ENCODE measurements around the gene RNGTT. TPM values are rescaled to one million over a fixed set of nuclear protein-coding genes. Genes with fewer than 3 reads are reported as not detected.

Gene RNGTT
- total and polyA plus RNA-seq, 10 of the 15 experiments (the other 5 are each of a cell fraction or from before 2014, with no cell fraction given) = 7.7 to 30.4 (median 22.2) TPM

DNA sequence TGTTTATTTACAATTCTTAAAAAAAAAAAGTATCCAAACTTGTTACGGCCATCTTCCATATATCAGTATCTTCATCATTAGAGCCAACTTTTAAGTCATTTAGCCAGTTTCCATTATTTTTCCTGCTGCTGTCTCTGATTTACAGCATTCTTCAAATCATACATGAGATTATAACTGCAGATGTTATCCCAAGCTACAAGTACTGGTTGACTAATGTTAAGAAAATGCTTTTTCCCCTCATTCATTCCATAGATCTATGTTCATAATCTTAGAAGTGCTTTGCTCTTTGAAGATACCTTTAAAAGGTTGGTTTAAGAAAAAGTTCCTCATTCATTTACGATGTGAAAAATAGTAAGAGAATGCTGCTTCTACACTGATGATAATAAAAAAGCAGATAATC, 158.7 kb downstream of the RNGTT start:
- Histone ChIP-seq H3K79me2 (ENCODE audit: control insufficient read depth, insufficient read depth, low read length) (no peaks in the 10 kb centered on the region), H2AFZ (ENCODE audit: control insufficient read depth, low read depth, low read length) (no peak overlapping the region), H3K4me3 (no peak overlapping the region), H3K9me3 (replicated peaks; ENCODE audit: control insufficient read depth, insufficient read depth, low read length) (peaks cover 5% of the 10 kb centered on the region), H3K9ac (ENCODE audit: control insufficient read depth, insufficient read depth, low read length) (no peak overlapping the region), H3K36me3 (ENCODE audit: control insufficient read depth in 2 of 2, insufficient read depth in 2 of 2, low read length in 1 of 2) (peaks cover 3 to 9% of the 10 kb centered on the region in 2 experiments; a peak in 2 of 4 replicates), H3K27me3 (replicated peaks in 1 of 2; ENCODE audit: control insufficient read depth in 2 of 2, insufficient read depth in 2 of 2, low read length in 1 of 2) (no peaks in the 10 kb centered on the region), H3K27ac (ENCODE audit: control insufficient read depth, insufficient read depth) (no peak overlapping the region), H3K4me1 (ENCODE audit: control insufficient read depth, insufficient read depth, low read length) (no peaks in the 10 kb centered on the region), H4K20me1 (ENCODE audit: control insufficient read depth, insufficient read depth) (no peaks in the 10 kb centered on the region), H3K4me2 (ENCODE audit: control insufficient read depth, insufficient read depth) (no peak overlapping the region)
- POLR2A ChIA-PET = interaction anchor here (0.6 kb wide), 1 partner anchor 75 kb away, joined by 4 read pairs; no protein-coding TSS in a partner anchor
- TF ChIP-seq ESRRA (IDR thresholded peaks at IDR 0.05; ENCODE audit: low read length) = no peak
- no peak for TF ChIP-seq JUND (IDR thresholded peaks at IDR 0.05; ENCODE audit: low read depth, low read length)
- DNase-seq (ENCODE audit: low read depth, low spot score) (no peak), FAIRE-seq (no peak), ATAC-seq (no peak)
- SMC1A ChIA-PET (ENCODE audit: uncharacterized antibody, unreplicated experiment) = no interaction called here
- intact Hi-C loops (cut with micrococcal nuclease; ENCODE audit: unreplicated experiment) (no loop called here), in situ Hi-C loops (cut with MboI) (no loop called here)
- CTCF ChIA-PET = no interaction called here
- BruUV-seq (replicated peaks) = no TSS peak
- RAD21 ChIA-PET (ENCODE audit: unreplicated experiment) = no interaction called here
- WGBS (ENCODE audit: insufficient coverage, insufficient replicate concordance, low lambda C conversion rate, missing lambda C conversion rate) = 95% methylated on average over 2 of the region's 2 CpGs

GRCh38 chr6:88785478-88785877, 177.9 kb downstream of the RNGTT start:
- BruUV-seq (replicated peaks) = no TSS peak
- no peaks in the 10 kb centered on the region for H3K79me2 ChIP-seq (ENCODE audit: control insufficient read depth, insufficient read depth, low read length)
- in situ Hi-C loops (cut with MboI) (no loop called here), intact Hi-C loops (cut with micrococcal nuclease; ENCODE audit: unreplicated experiment) (loop anchor here (10.0 kb wide), 1 partner anchor 951 kb away; no protein-coding TSS in a partner anchor)
- POLR2A ChIA-PET = interaction anchor here (0.5 kb wide), 1 partner anchor 1405 kb away, joined by 3 read pairs; no protein-coding TSS in a partner anchor
- RAD21 ChIA-PET (ENCODE audit: unreplicated experiment) = interaction anchor here (0.9 to 1.8 kb wide), 5 partner anchors 10 to 1392 kb away, joined by 3 to 4 read pairs (median 3); no protein-coding TSS in a partner anchor
- H4K20me1 ChIP-seq (ENCODE audit: control insufficient read depth, insufficient read depth) = no peaks in the 10 kb centered on the region
- ATAC-seq = no peak
- H3K27ac ChIP-seq (ENCODE audit: control insufficient read depth, insufficient read depth) = no peak overlapping the region
- no peak overlapping the region for H3K9ac ChIP-seq (ENCODE audit: control insufficient read depth, insufficient read depth, low read length)
- SMC1A ChIA-PET (ENCODE audit: uncharacterized antibody, unreplicated experiment) = interaction anchor here (1.0 to 3.0 kb wide), 6 partner anchors 9 to 607 kb away, joined by 3 to 6 read pairs (median 3); no protein-coding TSS in a partner anchor
- no peak overlapping the region for H3K4me2 ChIP-seq (ENCODE audit: control insufficient read depth, insufficient read depth)
- no peaks in the 10 kb centered on the region for H3K4me1 ChIP-seq (ENCODE audit: control insufficient read depth, insufficient read depth, low read length)
- DNase-seq (ENCODE audit: low read depth, low spot score) = no peak
- no peaks in the 10 kb centered on the region for H3K27me3 ChIP-seq (replicated peaks in 1 of 2; ENCODE audit: control insufficient read depth in 2 of 2, insufficient read depth in 2 of 2, low read length in 1 of 2)
- H3K4me3 ChIP-seq = no peak overlapping the region
- CTCF ChIA-PET = interaction anchor here (0.6 to 1.9 kb wide), 9 partner anchors 9 to 856 kb away, joined by 3 to 8 read pairs (median 3); no protein-coding TSS in a partner anchor
- H3K36me3 ChIP-seq (ENCODE audit: control insufficient read depth in 2 of 2, insufficient read depth in 2 of 2, low read length in 1 of 2) = peaks cover 0 to 4% of the 10 kb centered on the region in 2 experiments; a peak in 2 of 4 replicates
- FAIRE-seq = no peak
- H2AFZ ChIP-seq (ENCODE audit: control insufficient read depth, low read depth, low read length) = no peak overlapping the region
- peaks cover 3% of the 10 kb centered on the region; the same call in 2 of the 3 replicates for H3K9me3 ChIP-seq (replicated peaks; ENCODE audit: control insufficient read depth, insufficient read depth, low read length)
- TF ChIP-seq CREM (IDR thresholded peaks at IDR 0.05; ENCODE audit: low read depth) = no peak
- no peak for TF ChIP-seq BCL11A (IDR thresholded peaks at IDR 0.05; ENCODE audit: low read depth, low read length)
- TF ChIP-seq ZSCAN29 (IDR thresholded peaks at IDR 0.05) = no peak
- TF ChIP-seq, protein P1, sequence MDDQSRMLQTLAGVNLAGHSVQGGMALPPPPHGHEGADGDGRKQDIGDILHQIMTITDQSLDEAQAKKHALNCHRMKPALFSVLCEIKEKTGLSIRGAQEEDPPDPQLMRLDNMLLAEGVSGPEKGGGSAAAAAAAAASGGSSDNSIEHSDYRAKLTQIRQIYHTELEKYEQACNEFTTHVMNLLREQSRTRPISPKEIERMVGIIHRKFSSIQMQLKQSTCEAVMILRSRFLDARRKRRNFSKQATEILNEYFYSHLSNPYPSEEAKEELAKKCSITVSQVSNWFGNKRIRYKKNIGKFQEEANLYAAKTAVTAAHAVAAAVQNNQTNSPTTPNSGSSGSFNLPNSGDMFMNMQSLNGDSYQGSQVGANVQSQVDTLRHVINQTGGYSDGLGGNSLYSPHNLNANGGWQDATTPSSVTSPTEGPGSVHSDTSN (IDR thresholded peaks at IDR 0.05; ENCODE audit: insufficient replicate concordance, low read depth, low read length) = no peak
- TF ChIP-seq NR2C2 (IDR thresholded peaks at IDR 0.05; ENCODE audit: borderline replicate concordance, control insufficient read depth, insufficient read length, low read depth) = no peak
- TF ChIP-seq USF1 (IDR thresholded peaks at IDR 0.05; ENCODE audit: borderline replicate concordance, extremely low read length, insufficient read depth, low read depth, low read length) = no peak
- no peak for TF ChIP-seq EZH2 (IDR thresholded peaks at IDR 0.05; ENCODE audit: borderline replicate concordance, control insufficient read depth, low read depth, low read length)
- no peak for TF ChIP-seq STAT1 (conservative IDR thresholded peaks at IDR 0.05)
- TF ChIP-seq, protein P2, sequence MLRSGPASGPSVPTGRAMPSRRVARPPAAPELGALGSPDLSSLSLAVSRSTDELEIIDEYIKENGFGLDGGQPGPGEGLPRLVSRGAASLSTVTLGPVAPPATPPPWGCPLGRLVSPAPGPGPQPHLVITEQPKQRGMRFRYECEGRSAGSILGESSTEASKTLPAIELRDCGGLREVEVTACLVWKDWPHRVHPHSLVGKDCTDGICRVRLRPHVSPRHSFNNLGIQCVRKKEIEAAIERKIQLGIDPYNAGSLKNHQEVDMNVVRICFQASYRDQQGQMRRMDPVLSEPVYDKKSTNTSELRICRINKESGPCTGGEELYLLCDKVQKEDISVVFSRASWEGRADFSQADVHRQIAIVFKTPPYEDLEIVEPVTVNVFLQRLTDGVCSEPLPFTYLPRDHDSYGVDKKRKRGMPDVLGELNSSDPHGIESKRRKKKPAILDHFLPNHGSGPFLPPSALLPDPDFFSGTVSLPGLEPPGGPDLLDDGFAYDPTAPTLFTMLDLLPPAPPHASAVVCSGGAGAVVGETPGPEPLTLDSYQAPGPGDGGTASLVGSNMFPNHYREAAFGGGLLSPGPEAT (IDR thresholded peaks at IDR 0.05; ENCODE audit: low read depth) = no peak
- no peak for TF ChIP-seq CHD1 (IDR thresholded peaks at IDR 0.05; ENCODE audit: low read depth, low read length)
